Kidney glomerular epithelial cell (primary cell): ENCODE data around the gene PRDM9.
"Not testable (repeated sequence)": the region's sequence is repeated elsewhere in the genome, so short reads cannot be mapped to it uniquely, and the experiment has no call there.

Experiments used
- DNase-seq: peaks from one replicate; lab custom pipeline; 2025; lab: John Stamatoyannopoulos, UW

Gene PRDM9

GRCh38 chr5:23527216-23527920 lies 20.0 kb downstream of the PRDM9 start:
- not testable (repeated sequence) for DNase-seq

- no peak for DNase-seq
These were observed 21.3 kb downstream of the PRDM9 start for GRCh38 chr5:23528677-23529076.

- DNase-seq: no peak
These were observed 23.2 kb downstream of the PRDM9 start for GRCh38 chr5:23530571-23530970.

- DNase-seq: no peak
These were observed 63.6 kb downstream of the PRDM9 start for GRCh38 chr5:23571059-23571458.
